ENCODE measurements around the gene GPR35.

Gene GPR35

DNA sequence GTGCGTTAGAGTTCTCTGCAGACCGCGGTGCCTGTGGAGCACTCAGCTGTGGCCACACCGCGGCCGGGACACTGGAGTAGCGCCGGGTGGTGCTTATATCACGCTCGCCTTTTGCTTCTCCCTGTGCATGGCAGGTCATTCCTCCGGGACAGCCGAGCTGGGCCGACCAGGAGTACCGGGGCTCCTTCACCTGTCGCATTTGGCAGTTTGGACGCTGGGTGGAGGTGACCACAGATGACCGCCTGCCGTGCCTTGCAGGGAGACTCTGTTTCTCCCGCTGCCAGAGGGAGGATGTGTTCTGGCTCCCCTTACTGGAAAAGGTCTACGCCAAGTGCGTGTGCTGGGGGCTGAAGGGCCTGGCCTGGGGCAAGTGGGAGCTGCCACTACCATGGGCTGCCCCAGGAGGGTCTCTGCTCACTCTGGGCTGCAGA is 34.6 kb upstream of the GPR35 start:
- Mint-ChIP-seq H3K36me3 (ENCODE audit: low read depth) (peaks cover 4% of the 10 kb centered on the region), H3K9me3 (no peaks in the 10 kb centered on the region), H3K27me3 (ENCODE audit: low read depth, poor library complexity) (peaks cover 3% of the 10 kb centered on the region), H3K4me1 (peaks cover 23% of the 10 kb centered on the region), H3K27ac (no peak overlapping the region), H3K4me3 (no peak overlapping the region)
- DNase-seq = no peak
- TF ChIP-seq, protein P1, sequence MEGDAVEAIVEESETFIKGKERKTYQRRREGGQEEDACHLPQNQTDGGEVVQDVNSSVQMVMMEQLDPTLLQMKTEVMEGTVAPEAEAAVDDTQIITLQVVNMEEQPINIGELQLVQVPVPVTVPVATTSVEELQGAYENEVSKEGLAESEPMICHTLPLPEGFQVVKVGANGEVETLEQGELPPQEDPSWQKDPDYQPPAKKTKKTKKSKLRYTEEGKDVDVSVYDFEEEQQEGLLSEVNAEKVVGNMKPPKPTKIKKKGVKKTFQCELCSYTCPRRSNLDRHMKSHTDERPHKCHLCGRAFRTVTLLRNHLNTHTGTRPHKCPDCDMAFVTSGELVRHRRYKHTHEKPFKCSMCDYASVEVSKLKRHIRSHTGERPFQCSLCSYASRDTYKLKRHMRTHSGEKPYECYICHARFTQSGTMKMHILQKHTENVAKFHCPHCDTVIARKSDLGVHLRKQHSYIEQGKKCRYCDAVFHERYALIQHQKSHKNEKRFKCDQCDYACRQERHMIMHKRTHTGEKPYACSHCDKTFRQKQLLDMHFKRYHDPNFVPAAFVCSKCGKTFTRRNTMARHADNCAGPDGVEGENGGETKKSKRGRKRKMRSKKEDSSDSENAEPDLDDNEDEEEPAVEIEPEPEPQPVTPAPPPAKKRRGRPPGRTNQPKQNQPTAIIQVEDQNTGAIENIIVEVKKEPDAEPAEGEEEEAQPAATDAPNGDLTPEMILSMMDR (IDR thresholded peaks at IDR 0.05) = no peak

GRCh38 chr2:240591226-240591625 is 34.1 kb upstream of the GPR35 start:
- Mint-ChIP-seq H3K4me3 (no peak overlapping the region), H3K27me3 (ENCODE audit: low read depth, poor library complexity) (peaks cover 3% of the 10 kb centered on the region), H3K27ac (no peak overlapping the region), H3K9me3 (no peaks in the 10 kb centered on the region), H3K36me3 (ENCODE audit: low read depth) (peaks cover 4% of the 10 kb centered on the region), H3K4me1 (peaks cover 19% of the 10 kb centered on the region)
- TF ChIP-seq, protein P1 (IDR thresholded peaks at IDR 0.05) = no peak
- no peak for DNase-seq

GRCh38 chr2:240591784-240592183 is 33.5 kb upstream of the GPR35 start:
- DNase-seq = no peak
- peaks cover 3% of the 10 kb centered on the region for H3K27me3 Mint-ChIP-seq (ENCODE audit: low read depth, poor library complexity)
- H3K9me3 Mint-ChIP-seq = no peaks in the 10 kb centered on the region
- peaks cover 4% of the 10 kb centered on the region for H3K36me3 Mint-ChIP-seq (ENCODE audit: low read depth)
- no peak overlapping the region for H3K4me3 Mint-ChIP-seq
- H3K27ac Mint-ChIP-seq = no peak overlapping the region
- peaks cover 19% of the 10 kb centered on the region for H3K4me1 Mint-ChIP-seq
- TF ChIP-seq, protein P1 (IDR thresholded peaks at IDR 0.05) = no peak

- Mint-ChIP-seq H3K9me3 (no peaks in the 10 kb centered on the region), H3K36me3 (ENCODE audit: low read depth) (peaks cover 4% of the 10 kb centered on the region), H3K27me3 (ENCODE audit: low read depth, poor library complexity) (no peaks in the 10 kb centered on the region), H3K4me1 (peaks cover 9% of the 10 kb centered on the region), H3K4me3 (no peak overlapping the region), H3K27ac (no peak overlapping the region)
- no peak for DNase-seq
- TF ChIP-seq, protein P1 (IDR thresholded peaks at IDR 0.05) = no peak
Observed at GRCh38 chr2:240593026-240593702, 32.1 kb upstream of the GPR35 start.

- Mint-ChIP-seq H3K27me3 (ENCODE audit: low read depth, poor library complexity) (no peaks in the 10 kb centered on the region), H3K4me1 (peaks cover 2% of the 10 kb centered on the region), H3K36me3 (ENCODE audit: low read depth) (peaks cover 3% of the 10 kb centered on the region), H3K9me3 (no peaks in the 10 kb centered on the region), H3K27ac (no peak overlapping the region), H3K4me3 (no peak overlapping the region)
- no peak for DNase-seq
- TF ChIP-seq, protein P1 (IDR thresholded peaks at IDR 0.05) = no peak
Observed at GRCh38 chr2:240593703-240594451, 31.4 kb upstream of the GPR35 start.

All from nephron progenitor cell (in vitro differentiated cells).